Astrocyte of the cerebellum (primary cell): Measurements from ENCODE around the gene PTPRU.
"Not testable (repeated sequence)": the region's sequence is repeated elsewhere in the genome, so short reads cannot be mapped to it uniquely, and the experiment has no call there.

Source experiments
- DNase-seq: peaks from one replicate; pipeline ENCODE4 v3.0.0-alpha.2; 2011; ENCODE audit warnings: low read depth
- H3K4me3 ChIP-seq: 2 replicates; pipeline ENCODE4 v1.5.1; 2011; ENCODE audit warnings: mild to moderate bottlenecking, low read depth, low read length, moderate library complexity
- in situ Hi-C: cut with HindIII; loops from 2 replicates; pipeline ENCODE4 v1.10.0; 2017; ENCODE audit warnings: low sequenced_read_pairs
- TF ChIP-seq, protein P1 (sequence below): IDR thresholded peaks from 2 replicates; pipeline ENCODE4 v1.5.1; 2012; ENCODE audit warnings: low read length, low read depth, moderate library complexity, mild to moderate bottlenecking; ENCODE audit errors: missing control alignments

The PTPRU gene

GRCh38 chr1:29290414-29290985, 54.2 kb downstream of the PTPRU start:
- no peak for DNase-seq
- in situ Hi-C loops: no loop called here

GRCh38 chr1:29291756-29292155, 55.4 kb downstream of the PTPRU start:
- no peak overlapping the region for H3K4me3 ChIP-seq
- no peak for DNase-seq
- in situ Hi-C loops: no loop called here
- TF ChIP-seq, protein P1, sequence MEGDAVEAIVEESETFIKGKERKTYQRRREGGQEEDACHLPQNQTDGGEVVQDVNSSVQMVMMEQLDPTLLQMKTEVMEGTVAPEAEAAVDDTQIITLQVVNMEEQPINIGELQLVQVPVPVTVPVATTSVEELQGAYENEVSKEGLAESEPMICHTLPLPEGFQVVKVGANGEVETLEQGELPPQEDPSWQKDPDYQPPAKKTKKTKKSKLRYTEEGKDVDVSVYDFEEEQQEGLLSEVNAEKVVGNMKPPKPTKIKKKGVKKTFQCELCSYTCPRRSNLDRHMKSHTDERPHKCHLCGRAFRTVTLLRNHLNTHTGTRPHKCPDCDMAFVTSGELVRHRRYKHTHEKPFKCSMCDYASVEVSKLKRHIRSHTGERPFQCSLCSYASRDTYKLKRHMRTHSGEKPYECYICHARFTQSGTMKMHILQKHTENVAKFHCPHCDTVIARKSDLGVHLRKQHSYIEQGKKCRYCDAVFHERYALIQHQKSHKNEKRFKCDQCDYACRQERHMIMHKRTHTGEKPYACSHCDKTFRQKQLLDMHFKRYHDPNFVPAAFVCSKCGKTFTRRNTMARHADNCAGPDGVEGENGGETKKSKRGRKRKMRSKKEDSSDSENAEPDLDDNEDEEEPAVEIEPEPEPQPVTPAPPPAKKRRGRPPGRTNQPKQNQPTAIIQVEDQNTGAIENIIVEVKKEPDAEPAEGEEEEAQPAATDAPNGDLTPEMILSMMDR: no peak

More at GRCh38 chr1:29290414-29290985, 54.2 kb downstream of the PTPRU start:
- H3K4me3 ChIP-seq: no peak overlapping the region
- TF ChIP-seq, protein P1: no peak

DNA sequence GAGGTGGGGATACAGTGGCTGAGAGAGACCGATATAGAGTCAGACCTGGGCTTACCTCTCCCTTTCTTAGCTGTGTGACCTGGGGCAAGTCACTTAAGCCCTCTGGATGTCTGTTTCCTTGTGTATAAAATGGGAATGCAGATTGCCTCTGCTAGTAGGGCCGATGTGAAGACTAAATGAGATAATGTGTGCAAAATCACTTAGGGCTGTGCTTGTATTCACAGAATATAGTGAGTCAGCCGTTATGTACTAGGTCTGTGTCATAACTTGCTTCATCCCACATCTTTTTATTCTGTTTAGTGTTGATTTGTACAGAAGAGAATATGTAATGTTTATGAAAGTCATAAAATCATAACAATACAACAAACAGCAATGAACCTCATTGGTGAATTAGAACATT, 56.0 kb downstream of the PTPRU start:
- in situ Hi-C loops: no loop called here
- TF ChIP-seq, protein P1: no peak
- no peak overlapping the region for H3K4me3 ChIP-seq
- DNase-seq: no peak

- no peak overlapping the region for H3K4me3 ChIP-seq
- TF ChIP-seq, protein P1: no peak
- DNase-seq: no peak
- in situ Hi-C loops: no loop called here
These were observed 61.1 kb downstream of the PTPRU start for GRCh38 chr1:29297450-29297849.

DNA sequence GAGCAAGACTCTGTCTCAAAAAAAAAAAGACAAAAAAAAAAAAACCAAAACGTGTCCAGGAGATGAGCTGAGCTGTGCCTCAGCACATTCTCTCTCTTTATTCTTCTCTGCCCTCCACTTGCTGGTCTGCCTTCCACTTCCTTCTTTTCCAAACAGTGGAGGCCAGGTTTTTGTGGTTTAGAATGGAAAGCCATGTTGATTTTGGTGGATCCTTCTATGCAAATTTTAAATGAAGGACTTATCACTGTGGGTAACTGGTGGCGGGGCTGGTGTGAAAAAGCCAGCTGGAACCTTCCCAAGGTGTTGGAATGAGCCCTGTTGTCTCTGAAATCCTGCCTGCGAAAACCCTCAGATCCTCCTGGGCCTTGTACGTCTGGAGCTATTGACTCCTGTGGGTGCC, 61.9 kb downstream of the PTPRU start:
- in situ Hi-C loops: no loop called here
- H3K4me3 ChIP-seq: no peak overlapping the region
- TF ChIP-seq, protein P1: no peak
- no peak for DNase-seq

DNA sequence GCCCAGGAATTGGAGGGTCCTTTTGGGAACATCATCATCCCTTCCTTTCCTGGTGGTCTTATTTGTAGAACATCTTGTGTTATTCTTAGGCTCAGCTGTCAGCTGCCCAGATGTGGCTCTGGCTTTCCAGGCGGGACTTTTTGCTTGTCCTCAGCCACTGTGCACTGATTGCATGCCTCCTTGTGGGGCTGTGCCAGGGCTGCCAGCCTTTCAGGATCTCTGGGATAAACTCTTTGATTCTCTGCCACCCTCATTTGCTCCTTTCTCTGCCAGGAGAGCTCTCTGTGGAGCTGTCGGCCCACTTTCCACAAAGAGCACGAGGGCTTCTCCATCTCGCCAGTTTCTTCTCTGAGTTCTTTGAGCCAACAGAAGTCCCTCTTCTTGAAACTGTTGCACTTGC, 63.1 kb downstream of the PTPRU start:
- no peak overlapping the region for H3K4me3 ChIP-seq
- TF ChIP-seq, protein P1: no peak
- no peak for DNase-seq
- in situ Hi-C loops: no loop called here

- DNase-seq, in situ Hi-C loops, H3K4me3 ChIP-seq: not testable (repeated sequence)
These were observed 65.4 kb downstream of the PTPRU start for GRCh38 chr1:29301732-29302131.
